HG03175 (cell line): ENCODE measurements around the gene FMNL1.

Experiments
- ATAC-seq: cut with Tn5 transposase; IDR thresholded peaks from one replicate; pipeline ENCODE4 v1.9.1; 2021; ENCODE audit warnings: mild to moderate bottlenecking, moderate library complexity; ENCODE audit not compliant: unreplicated experiment

Gene FMNL1

DNA sequence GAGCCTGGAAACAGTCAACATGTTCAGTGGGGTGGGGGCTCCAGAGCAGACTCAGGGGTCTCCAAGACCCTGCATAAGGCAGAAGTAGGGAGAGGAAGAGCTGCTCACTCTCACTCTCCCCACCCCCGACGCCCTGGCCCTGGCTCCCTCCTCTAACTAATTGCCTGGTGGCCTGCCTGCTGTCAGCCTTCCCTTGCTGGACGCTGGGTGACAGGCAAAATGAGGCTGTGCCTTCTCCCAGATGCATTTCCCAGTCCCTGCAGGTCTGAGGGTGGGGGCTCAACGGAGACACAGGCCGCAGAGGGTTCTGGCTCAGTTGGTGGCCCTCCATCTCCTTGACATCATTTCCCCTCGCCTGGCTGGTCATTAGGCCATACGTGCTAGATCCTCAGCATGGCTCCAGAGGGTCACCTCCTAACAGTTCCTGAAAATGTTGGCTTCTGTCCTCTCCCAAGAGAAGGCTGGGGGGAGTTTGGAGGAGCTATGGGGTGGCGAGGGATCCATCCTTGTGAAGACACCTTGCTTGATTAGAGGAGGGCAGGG, 1.4 kb downstream of the FMNL1 start:
- ATAC-seq, result no peak

GRCh38 chr17:45223539-45224528, 2.1 kb downstream of the FMNL1 start:
- no peak for ATAC-seq

DNA sequence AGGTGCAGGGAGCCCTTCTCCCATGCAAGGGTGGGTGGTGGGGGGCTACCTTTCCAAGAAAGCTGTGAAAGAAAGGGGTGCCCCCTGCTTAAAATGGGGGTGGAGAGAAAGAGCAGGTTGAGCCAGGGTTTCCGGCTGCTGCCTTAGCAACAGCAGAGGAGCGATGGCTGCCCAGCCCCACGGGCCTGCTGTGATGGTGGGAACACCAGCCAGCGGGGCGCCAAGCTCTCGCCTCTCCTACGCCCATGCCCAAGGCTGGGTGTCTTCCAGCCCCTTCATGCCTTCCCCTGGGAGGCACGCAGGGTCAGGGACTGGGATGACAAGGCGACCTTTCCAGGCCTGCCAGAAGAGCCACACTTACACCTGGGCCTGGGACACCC, 3.0 kb downstream of the FMNL1 start:
- ATAC-seq, result no peak

- ATAC-seq, result no peak
Observed at GRCh38 chr17:45225051-45225700, 3.5 kb downstream of the FMNL1 start.

GRCh38 chr17:45225964-45226530, 4.4 kb downstream of the FMNL1 start:
- peak; percentile 41 for ATAC-seq

- ATAC-seq, result no peak
Observed at GRCh38 chr17:45226576-45226975, 4.9 kb downstream of the FMNL1 start.

DNA sequence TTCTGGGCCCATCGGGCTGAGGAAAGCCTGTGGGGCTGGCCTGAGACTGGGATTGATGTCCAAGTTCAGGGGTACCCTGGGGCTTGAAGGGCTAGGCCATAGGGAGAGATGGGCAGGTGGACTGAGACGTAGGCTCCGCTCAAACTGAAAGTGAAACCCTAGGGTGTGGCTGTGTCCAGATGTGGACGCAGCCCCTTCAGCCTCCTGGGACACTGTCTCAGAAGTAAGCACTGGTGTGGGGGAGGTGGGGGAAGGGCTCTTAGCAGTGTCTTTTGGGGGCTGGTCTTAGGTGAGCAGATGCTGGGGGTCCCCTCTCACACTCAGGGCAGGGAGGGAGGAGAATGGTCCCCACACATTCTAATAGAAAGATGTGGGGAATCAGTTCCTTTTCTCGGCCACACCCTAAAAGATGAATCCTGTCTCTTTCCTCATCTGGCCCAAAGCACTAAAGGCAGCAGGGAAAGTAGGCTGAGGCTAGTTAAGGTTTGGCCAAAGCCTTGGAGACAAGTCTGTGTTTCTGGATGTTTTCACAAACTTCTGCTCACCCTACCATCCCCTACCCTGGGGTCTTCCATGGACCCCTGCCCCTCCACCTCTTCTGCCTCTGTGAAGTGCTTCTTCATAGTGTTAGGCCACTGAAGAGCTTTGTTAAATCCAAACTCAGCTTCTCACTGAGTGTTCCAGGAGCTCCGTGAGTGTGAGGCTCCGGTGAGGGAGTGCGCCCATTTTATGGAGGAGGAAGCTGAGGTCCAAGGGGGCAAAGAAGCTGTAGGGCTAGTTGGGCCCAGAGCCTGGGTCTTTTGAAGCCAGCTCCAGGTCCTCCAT, 5.6 kb downstream of the FMNL1 start:
- no peak for ATAC-seq

DNA sequence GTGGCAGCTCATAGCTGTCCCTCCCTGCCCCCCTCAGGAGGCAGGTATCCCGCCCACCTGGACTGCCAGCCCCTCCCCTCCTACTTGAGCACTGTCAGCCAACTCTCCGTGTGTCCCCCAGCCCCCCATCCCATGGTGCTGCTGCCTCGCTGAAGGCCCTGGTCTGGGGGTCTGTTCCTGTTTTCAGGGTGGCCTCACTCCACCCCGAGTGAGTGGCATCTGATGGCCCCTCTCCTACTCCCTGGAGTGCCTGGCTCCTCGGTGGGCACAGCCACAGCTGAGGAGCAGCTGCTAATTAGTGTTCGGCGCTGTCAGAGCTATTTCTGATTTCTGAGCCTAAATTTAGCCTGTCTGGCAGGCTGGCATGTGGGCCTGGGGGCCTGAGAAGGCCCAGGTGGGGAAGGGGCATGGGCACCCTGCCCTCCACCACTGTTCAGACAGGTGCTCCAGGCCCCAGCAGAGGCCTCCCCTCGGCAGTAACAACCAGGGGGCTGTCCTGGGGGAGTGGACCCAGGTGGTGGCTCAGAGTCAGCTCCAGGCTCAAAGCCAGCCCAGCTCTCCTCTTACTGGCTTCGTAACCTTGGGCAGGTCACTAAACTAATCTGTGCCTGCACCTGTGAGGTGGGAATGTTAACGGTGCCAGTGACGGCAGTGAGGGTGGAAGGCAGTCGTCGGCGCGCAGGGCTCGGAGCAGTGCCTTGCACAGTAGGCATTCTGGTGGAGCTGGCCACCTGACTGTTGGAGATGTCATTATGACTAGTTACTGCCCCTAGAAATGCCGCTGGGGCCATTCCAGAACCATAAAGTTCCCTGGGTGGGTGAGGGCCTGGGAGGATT, 6.5 kb downstream of the FMNL1 start:
- no peak for ATAC-seq

DNA sequence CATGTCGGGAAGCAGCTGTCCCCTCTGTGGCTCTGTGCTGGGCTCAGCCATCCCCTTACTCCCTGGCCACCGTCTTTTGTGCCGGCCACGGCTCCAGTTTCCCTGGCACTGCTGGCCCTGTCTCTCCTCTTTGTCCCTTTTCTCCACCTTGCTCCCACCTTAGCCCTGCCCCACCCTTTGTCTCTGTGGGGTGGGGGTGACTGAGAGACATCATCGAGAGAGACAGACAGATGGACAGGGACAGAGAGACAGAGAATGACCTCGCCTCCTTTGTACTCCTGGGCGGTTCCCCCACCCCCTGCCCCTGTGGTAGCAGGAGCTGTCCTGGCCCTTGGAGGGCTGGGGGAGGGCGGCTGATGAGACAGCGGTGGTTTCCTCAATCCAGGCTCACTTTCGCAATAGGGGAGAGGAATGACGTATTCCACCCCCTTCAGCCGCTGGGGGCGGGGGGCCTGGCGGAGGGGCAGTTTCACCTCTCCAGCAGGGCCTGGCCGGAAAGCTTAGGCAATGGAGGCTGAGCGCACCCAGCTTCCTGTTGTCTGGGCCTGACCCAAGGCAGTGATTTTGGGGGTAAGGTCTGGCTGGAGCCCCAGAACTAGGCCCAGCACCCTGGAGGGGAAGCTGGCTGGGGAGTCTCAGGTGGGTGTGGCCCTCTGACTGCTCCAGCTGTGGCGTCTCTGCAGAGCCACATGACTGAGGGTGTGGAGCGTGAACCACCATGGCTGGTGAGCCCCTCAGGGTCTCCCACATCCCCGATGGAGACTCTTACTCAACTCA, 7.3 kb downstream of the FMNL1 start:
- peak; percentile 34 for ATAC-seq

DNA sequence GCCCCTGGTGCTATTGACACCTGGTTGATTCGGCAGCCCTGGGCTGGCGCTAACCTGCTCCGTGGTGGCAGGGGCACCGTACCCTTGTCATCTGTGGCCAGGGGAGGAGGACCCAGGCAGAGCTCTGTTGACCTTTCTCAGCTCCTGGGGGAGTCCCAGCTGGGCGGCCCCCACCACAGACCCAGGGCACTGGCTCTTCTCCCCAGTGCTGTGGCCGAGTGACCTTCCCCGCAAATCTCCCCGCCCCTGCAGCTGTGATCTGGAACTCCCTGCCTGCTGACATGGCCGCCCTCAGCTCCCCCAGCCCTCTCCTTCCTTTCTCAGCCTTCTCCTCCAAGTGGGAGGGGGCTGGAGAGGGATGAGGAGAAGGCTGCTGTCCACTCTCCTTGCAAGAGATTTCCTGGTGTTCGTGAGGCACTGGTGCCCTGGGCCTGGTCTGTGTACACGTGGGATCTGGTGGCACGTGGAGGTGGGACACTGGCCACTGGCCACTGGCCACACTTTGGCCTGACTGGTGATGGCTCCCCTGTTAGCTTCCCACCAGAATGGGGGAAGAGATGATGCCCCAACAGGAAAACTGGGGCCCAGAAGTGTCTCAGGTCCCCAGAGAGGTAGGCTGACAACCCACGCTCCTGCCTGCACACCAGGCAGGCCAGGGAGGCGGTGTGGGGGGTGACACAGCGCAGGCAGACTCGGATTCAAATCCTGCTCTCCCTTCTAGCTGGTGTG, 8.2 kb downstream of the FMNL1 start:
- ATAC-seq, result no peak

DNA sequence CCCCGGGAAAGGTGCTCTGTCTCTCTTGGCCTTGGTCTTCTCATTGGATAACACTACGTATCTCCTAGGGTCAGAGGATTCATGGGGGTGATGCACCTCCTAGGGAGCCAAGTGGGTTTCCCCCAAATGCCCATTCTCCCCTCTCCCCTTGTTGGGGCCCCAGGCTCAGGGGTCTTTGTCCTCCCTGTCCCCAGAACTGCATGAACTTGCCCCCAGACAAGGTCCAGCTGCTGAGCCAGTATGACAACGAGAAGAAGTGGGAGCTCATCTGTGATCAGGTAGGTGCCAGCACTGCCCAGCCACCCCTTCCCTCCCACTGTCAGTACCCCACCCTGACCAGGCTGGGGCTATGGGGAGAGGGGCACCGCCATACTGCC, 8.7 kb downstream of the FMNL1 start:
- no peak for ATAC-seq

GRCh38 chr17:45230787-45231480, 9.2 kb downstream of the FMNL1 start:
- no peak for ATAC-seq

DNA sequence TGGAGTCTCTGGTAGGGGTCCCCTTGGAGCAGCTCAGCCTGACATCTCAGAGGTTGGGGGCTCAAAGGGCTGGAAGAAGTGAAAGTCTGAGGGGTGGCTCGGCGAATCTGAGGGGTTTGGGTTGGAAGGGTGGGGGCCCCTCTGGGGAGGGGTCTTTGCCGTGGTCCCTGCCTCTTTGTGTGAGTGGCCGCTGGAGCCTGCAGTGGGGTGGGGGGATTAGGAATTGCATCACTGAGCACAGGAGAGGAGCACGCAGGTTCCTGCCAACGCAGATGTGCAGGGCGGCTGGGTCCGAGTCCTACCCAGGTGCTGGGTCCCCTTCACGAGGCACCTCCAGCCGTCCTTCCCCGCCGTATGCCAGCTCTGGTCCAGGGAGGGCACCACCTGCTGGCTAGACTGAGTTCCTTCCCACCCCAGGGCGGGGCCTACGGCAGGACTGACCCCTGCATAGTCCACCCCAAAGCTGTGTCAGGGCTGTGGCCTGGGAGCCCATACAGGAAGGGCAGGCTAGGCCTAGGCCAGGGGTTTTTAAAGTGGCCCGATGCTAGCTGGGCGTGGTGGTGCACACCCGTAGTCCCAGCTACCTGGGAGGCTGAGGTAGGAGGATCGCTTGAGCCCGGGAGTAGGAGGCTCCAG, 9.9 kb downstream of the FMNL1 start:
- ATAC-seq, result no peak

DNA sequence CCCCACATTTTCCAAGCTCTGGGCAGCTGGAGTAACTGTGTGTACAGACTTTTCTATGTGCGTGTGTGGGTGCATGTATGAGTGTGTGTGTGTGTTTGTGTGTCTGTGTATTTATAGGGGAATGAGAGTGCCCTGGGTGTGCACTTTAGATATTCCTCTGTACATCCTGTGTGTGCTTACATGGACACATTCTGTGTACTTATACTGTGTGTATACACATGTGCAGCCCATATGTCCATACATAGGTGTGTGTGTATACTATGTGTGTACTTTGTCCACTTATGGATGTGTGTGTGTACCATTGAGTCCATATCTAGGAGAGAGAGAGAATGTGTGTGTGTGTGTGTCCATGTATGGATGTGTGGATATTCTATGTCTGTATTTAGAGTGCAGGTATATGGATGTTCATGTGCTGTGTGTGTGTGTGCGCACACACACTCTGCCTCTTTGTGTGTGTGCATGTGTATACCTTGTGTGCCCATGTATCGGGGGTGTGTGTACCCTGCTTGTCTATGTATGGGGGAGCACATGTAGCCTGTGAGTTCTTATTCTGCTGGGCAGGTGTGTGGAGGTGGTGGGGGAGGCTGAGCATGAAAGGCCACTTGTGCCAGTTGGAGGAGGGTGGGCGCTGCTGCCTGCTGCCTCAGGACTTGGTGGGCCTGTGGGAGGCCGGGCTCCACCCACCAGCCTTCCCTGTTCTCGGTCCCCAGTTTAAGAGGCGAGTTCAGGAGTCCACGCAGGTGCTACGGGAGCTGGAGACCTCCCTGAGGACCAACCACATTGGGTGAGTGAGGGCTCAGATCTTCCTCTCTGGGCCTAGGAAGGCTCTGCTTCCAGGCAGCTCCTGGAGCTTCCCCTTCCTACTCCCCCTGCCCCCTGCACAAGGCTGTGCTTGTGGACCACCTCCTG, 11.1 kb downstream of the FMNL1 start:
- ATAC-seq, result no peak

DNA sequence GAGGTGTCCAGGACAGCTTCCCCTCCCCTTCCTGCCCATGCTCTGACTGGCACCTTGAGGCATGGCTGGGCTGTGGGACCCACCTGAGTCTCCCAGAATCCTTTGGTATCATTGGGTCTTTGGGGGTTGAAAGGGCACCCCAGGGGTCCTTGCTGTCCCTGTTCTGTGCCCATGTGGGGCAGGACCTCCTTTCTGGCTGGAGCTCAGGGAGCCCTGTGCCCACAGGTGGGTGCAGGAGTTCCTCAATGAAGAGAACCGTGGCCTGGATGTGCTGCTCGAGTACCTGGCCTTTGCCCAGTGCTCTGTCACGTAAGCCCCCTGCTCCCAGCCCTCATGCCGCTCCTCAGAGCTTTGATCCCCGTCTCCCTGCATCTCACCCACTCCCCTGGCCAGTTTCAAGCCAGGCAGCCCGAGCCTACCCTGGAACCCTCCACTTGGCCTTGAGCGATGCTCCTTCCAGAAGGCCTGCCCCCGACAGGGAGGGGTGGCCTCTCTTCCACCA, 11.8 kb downstream of the FMNL1 start:
- no peak for ATAC-seq
